ENCODE measurements around the gene SYCE1.
"Not testable (repeated sequence)": the region's sequence is repeated elsewhere in the genome, so short reads cannot be mapped to it uniquely, and the experiment has no call there.

The SYCE1 gene

GRCh38 chr10:133565441-133566294 is at the start of gene SYCE1:
TSS of gene SYCE1 (minus strand) at chr10:133565583. CDS start at chr10:133565529, 54 bp downstream.
- DNase-seq (ENCODE audit: low read depth): no peak

GRCh38 chr10:133614830-133615580 is 49.6 kb upstream of the SYCE1 start:
- no peak for DNase-seq (ENCODE audit: low read depth)

- no peak for DNase-seq (ENCODE audit: low read depth)
Measured at GRCh38 chr10:133613699-133614098, 48.3 kb upstream of the SYCE1 start.

GRCh38 chr10:133611079-133611478 is 45.7 kb upstream of the SYCE1 start:
- no peak for DNase-seq (ENCODE audit: low read depth)

GRCh38 chr10:133608855-133609254 is 43.5 kb upstream of the SYCE1 start:
- no peak for DNase-seq (ENCODE audit: low read depth)

GRCh38 chr10:133603434-133603833 is 38.1 kb upstream of the SYCE1 start:
- not testable (repeated sequence) for DNase-seq (ENCODE audit: low read depth)

- DNase-seq (ENCODE audit: low read depth): no peak
Measured at GRCh38 chr10:133600657-133601056, 35.3 kb upstream of the SYCE1 start.

GRCh38 chr10:133599869-133600268 is 34.5 kb upstream of the SYCE1 start:
- DNase-seq (ENCODE audit: low read depth): not testable (repeated sequence)

- DNase-seq (ENCODE audit: low read depth): no peak
Measured at GRCh38 chr10:133592716-133593115, 27.3 kb upstream of the SYCE1 start.

GRCh38 chr10:133590970-133591359 is 25.6 kb upstream of the SYCE1 start:
- no peak for DNase-seq (ENCODE audit: low read depth)

- no peak for DNase-seq (ENCODE audit: low read depth)
Measured at GRCh38 chr10:133590226-133590969, 25.0 kb upstream of the SYCE1 start.

- not testable (repeated sequence) for DNase-seq (ENCODE audit: low read depth)
Measured at GRCh38 chr10:133577037-133577436, 11.7 kb upstream of the SYCE1 start.

GRCh38 chr10:133573460-133573859 is 8.1 kb upstream of the SYCE1 start:
- DNase-seq (ENCODE audit: low read depth): not testable (repeated sequence)

- DNase-seq (ENCODE audit: low read depth): not testable (repeated sequence)
Measured at GRCh38 chr10:133572055-133572454, 6.7 kb upstream of the SYCE1 start.

GRCh38 chr10:133569801-133570200 is 4.4 kb upstream of the SYCE1 start:
- DNase-seq (ENCODE audit: low read depth): not testable (repeated sequence)

GRCh38 chr10:133568831-133569527 is 3.6 kb upstream of the SYCE1 start:
- DNase-seq (ENCODE audit: low read depth): not testable (repeated sequence)

GRCh38 chr10:133568287-133568614 is 2.9 kb upstream of the SYCE1 start:
- no peak for DNase-seq (ENCODE audit: low read depth)

- DNase-seq (ENCODE audit: low read depth): no peak
Measured at GRCh38 chr10:133567609-133568286, 2.4 kb upstream of the SYCE1 start.

- DNase-seq (ENCODE audit: low read depth): no peak
Measured at GRCh38 chr10:133567119-133567518, 1.7 kb upstream of the SYCE1 start.

- no peak for DNase-seq (ENCODE audit: low read depth)
Measured at GRCh38 chr10:133564816-133565215, 567 bp downstream of the SYCE1 start.

GRCh38 chr10:133559216-133559615 is 6.2 kb downstream of the SYCE1 start:
- no peak for DNase-seq (ENCODE audit: low read depth)
